ENCODE data around the gene SLC25A11.
A peak's percentile ranks its signal among the peaks of the same experiment; 100 is the strongest.

Gene SLC25A11

GRCh38 chr17:4939796-4940554 lies at the start of gene SLC25A11, which contains the start of gene RNF167:
Gene SLC25A11, minus strand, starts transcription at chr17:4940046. Its CDS starts 136 bp downstream, at chr17:4939910.
Gene RNF167, plus strand, starts transcription at chr17:4940268. Its CDS starts 642 bp downstream, at chr17:4940910.
- DNase-seq (ENCODE audit: low read depth), result peak; percentile 90

- no peak for DNase-seq (ENCODE audit: low read depth)
Observed at GRCh38 chr17:4987767-4988567, 48.1 kb upstream of the SLC25A11 start.

GRCh38 chr17:4986951-4987766 lies 47.3 kb upstream of the SLC25A11 start, which contains the start of gene CAMTA2:
Gene CAMTA2, minus strand, starts transcription at chr17:4987675. Its CDS starts 1,453 bp downstream, at chr17:4986222.
- peak; percentile 75 for DNase-seq (ENCODE audit: low read depth)

- no peak for DNase-seq (ENCODE audit: low read depth)
Observed at GRCh38 chr17:4986403-4986802, 46.6 kb upstream of the SLC25A11 start.

- no peak for DNase-seq (ENCODE audit: low read depth)
Observed at GRCh38 chr17:4982305-4982704, 42.5 kb upstream of the SLC25A11 start.

GRCh38 chr17:4980644-4981216 lies 40.9 kb upstream of the SLC25A11 start:
- DNase-seq (ENCODE audit: low read depth), result no peak

- DNase-seq (ENCODE audit: low read depth), result no peak
Observed at GRCh38 chr17:4978726-4979125, 38.9 kb upstream of the SLC25A11 start.

GRCh38 chr17:4974115-4974670 lies 34.3 kb upstream of the SLC25A11 start:
- DNase-seq (ENCODE audit: low read depth), result no peak

- DNase-seq (ENCODE audit: low read depth), result no peak
Observed at GRCh38 chr17:4973256-4974114, 33.6 kb upstream of the SLC25A11 start.

GRCh38 chr17:4972752-4973151 lies 32.9 kb upstream of the SLC25A11 start:
- no peak for DNase-seq (ENCODE audit: low read depth)

- no peak for DNase-seq (ENCODE audit: low read depth)
Observed at GRCh38 chr17:4972322-4972721, 32.5 kb upstream of the SLC25A11 start.

GRCh38 chr17:4971826-4972225 lies 32.0 kb upstream of the SLC25A11 start:
- DNase-seq (ENCODE audit: low read depth), result no peak

- DNase-seq (ENCODE audit: low read depth), result no peak
Observed at GRCh38 chr17:4970273-4970672, 30.4 kb upstream of the SLC25A11 start.

GRCh38 chr17:4969551-4970173 lies 29.8 kb upstream of the SLC25A11 start:
- DNase-seq (ENCODE audit: low read depth), result no peak

GRCh38 chr17:4969047-4969550 lies 29.3 kb upstream of the SLC25A11 start:
- no peak for DNase-seq (ENCODE audit: low read depth)

GRCh38 chr17:4968486-4969046 lies 28.7 kb upstream of the SLC25A11 start:
- DNase-seq (ENCODE audit: low read depth), result no peak

GRCh38 chr17:4967539-4968485 lies 28.0 kb upstream of the SLC25A11 start, which contains the start of gene SPAG7:
Gene SPAG7, minus strand, starts transcription at chr17:4967817. Its CDS starts 13 bp downstream, at chr17:4967804.
- peak; percentile 83 for DNase-seq (ENCODE audit: low read depth)
